HG03095 (cell line): ENCODE results near the gene FUBP3.
A peak's percentile ranks its signal among the peaks of the same experiment; 100 is the strongest.

Source experiments
- ATAC-seq: cut with Tn5 transposase; IDR thresholded peaks from one replicate; pipeline ENCODE4 v1.9.1; 2021; ENCODE audit warnings: moderate library complexity; ENCODE audit not compliant: unreplicated experiment

FUBP3 gene, protein sequence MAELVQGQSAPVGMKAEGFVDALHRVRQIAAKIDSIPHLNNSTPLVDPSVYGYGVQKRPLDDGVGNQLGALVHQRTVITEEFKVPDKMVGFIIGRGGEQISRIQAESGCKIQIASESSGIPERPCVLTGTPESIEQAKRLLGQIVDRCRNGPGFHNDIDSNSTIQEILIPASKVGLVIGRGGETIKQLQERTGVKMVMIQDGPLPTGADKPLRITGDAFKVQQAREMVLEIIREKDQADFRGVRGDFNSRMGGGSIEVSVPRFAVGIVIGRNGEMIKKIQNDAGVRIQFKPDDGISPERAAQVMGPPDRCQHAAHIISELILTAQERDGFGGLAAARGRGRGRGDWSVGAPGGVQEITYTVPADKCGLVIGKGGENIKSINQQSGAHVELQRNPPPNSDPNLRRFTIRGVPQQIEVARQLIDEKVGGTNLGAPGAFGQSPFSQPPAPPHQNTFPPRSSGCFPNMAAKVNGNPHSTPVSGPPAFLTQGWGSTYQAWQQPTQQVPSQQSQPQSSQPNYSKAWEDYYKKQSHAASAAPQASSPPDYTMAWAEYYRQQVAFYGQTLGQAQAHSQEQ

DNA sequence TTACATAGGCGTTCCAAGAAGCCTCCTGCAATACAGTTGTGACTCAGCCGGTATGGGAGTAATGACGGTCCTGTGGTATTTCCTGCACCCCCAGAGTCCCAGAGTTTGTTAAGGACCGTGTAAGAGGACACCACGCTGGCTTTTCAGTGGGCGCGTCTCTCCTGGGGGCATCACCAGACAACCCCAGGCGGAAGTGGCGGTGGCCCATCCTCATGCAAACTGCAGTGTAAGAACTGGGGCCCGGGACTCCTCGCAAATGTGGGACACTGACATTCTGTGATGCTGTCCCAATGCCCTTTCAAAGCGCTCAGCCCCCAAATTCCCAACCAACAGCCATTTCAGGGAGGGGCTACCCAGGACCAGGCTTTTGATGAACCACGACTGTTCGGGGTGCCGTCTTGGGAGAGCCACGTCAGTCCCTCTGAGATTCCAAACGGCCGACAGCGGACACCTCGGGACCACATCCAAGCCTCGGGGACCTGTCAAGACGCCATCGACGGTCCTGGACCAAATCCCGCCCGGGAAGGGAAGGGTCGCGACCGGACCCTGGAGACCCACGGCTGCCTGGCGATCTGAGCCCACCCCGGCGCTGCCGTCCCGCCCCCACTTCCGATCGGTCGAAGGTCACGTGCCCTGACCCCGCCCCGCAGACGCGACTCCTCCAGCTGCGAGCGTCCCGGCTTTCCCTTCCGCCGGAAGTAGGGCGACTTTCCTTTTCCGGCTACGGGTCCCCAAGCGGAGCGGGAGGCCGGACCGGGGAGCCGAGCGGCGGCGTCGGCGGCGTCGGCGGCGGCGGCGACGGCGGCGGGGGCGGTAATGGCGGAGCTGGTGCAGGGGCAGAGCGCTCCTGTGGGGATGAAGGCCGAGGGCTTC lies at the start of gene FUBP3:
Gene FUBP3 (plus strand): TSS at position 713 of the 873 bp plus-strand sequence. CDS start 104 bp downstream, at position 817.
- peak; percentile 76 for ATAC-seq

- ATAC-seq, result no peak
Observed at GRCh38 chr9:130530938-130531337, 48.4 kb upstream of the FUBP3 start.

GRCh38 chr9:130531670-130532069 lies 47.7 kb upstream of the FUBP3 start:
- no peak for ATAC-seq

- no peak for ATAC-seq
Observed at GRCh38 chr9:130532426-130533080, 46.8 kb upstream of the FUBP3 start.

- ATAC-seq, result no peak
Observed at GRCh38 chr9:130535818-130536521, 43.4 kb upstream of the FUBP3 start.

- no peak for ATAC-seq
Observed at GRCh38 chr9:130536701-130537107, 42.7 kb upstream of the FUBP3 start.

DNA sequence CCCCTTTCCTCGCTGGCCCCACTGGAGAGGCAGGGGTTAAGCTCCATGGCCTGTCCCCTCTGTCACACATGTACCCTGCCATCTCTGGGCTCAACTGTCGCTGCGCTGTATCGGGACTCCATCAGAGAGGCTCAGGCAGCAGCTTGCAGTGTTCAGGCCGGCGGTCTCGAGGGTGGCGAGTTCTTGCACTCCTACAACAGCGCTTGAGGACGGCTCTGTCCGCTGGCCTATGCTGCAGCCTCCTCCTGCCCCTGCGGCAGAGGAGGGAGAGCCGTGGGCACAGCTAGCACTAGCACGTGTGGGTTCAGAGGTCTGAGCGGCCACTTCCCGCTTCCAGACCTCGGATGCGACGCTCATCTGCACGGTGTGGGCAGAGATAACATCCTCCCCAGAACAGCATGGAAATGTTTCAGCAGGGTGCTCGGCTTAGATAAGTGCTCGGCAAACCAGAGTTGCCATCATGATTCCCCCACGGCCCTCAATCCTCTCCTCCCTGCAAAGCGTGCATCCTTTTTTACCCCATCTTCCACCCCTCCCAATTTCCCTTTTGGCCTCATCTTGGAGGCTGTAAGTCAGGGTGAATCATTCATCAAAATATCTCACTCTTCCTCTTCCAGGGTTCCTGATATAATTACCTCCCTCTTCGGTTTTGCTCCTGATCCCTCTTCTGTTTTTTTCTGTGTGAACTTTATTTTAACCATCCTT lies 41.9 kb upstream of the FUBP3 start:
- ATAC-seq, result no peak

DNA sequence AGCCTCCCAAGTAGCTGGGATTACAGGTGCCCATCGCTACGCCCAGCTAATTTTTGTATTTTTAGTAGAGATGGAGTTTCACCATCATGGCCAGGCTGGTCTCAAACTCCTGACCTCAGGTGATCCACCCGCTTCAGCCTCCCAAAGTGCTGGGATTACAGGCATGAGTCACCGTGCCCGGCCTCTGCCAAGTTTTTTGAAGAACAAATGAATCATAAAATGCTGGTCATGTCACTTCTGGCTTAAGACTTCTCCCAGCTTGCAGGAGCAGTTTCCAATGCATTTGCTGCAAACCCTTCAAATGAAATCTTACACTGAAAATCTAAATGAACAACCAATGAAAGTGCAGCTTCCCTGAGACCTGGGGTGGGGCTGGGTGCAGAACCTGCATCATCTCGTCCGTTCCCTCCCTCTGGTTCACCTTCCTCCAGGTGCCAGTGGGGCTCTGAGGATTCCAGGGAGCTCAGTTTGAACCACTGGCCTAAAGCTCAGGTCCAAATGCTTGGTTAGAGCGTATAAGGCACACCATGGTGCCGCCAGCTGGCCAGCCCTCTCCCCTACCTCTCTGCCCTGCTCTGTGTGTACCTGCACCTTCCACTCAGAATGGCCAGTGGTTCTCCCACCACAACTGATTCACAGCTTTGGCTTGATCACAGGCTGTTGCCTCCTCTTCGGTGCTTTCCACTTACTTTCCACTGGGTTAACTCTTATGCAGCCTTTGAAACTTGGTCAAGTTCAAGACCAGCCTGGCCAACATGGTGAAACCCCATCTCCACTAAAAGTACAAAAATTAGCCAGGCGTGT lies 39.8 kb upstream of the FUBP3 start:
- ATAC-seq, result no peak

GRCh38 chr9:130541533-130541932 lies 37.8 kb upstream of the FUBP3 start:
- ATAC-seq, result no peak

- ATAC-seq, result no peak
Observed at GRCh38 chr9:130542038-130542437, 37.3 kb upstream of the FUBP3 start.

- ATAC-seq, result no peak
Observed at GRCh38 chr9:130542457-130543228, 36.7 kb upstream of the FUBP3 start.

- ATAC-seq, result no peak
Observed at GRCh38 chr9:130543368-130543767, 36.0 kb upstream of the FUBP3 start.

GRCh38 chr9:130543859-130544258 lies 35.5 kb upstream of the FUBP3 start:
- no peak for ATAC-seq

DNA sequence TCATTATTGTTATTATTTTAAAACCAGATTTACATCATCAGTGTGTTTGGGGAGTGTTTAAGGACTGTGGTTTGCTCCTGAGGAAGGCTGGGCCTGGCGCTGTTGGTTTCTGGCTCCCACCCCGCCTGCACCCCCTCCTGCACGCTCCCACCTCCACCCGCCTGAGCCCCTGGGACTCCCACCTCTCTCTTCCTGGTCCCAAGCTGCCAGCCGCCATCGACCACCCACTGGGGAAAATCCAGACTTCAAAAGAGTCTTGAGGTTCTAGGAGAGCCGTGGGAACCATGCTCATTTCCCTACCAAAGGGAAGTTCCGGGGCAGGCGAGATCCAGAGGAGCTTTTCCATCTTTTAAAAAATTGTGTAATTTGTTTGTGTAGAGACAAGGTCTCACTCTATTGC lies 35.0 kb upstream of the FUBP3 start:
- no peak for ATAC-seq

DNA sequence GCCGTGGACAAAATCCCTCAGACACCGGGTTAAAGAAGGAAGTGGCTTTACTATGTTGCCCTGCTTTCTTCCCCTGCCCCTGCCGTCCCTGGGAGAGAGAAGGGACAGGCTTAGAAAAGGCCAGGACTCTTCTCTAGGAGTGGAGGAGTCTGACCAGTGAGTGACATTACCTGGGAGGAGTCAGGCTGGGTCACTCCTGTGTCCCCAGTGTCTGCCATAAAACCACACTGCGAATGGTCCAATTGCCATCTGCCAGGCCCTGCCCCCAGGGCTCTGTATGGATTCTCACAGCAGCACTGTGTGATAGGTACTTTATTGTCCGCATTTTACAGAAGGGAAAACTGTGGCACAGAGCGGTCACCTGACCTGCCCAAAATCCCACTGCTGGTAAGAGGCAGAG lies 31.3 kb upstream of the FUBP3 start:
- ATAC-seq, result no peak

- ATAC-seq, result no peak
Observed at GRCh38 chr9:130549093-130549735, 30.2 kb upstream of the FUBP3 start.

- no peak for ATAC-seq
Observed at GRCh38 chr9:130554606-130555005, 24.8 kb upstream of the FUBP3 start.

- ATAC-seq, result no peak
Observed at GRCh38 chr9:130555061-130555460, 24.3 kb upstream of the FUBP3 start.
